Stimulated activated CD4-positive, alpha-beta T cell treated with anti-CD3 and anti-CD28 coated beads, Interleukin-12 subunit alpha, Interleukin-12 subunit beta, amount 100 ng/mL, for 48 hours (primary cell): ENCODE results near the gene CP.
"Not testable (repeated sequence)": the region's sequence is repeated elsewhere in the genome, so short reads cannot be mapped to it uniquely, and the experiment has no call there.

ENCODE experiments used
- DNase-seq, 3 donors: peaks; one replicate each; pipeline ENCODE4 v3.0.0-alpha.2; 2020; ENCODE audit warnings: low read depth in 2 of 3, low spot score in 1 of 3

CP gene

GRCh38 chr3:149227591-149228268 is 6.1 kb upstream of the CP start:
- DNase-seq, result no peak

GRCh38 chr3:149226776-149227175 is 5.1 kb upstream of the CP start:
- no peak for DNase-seq

- DNase-seq, result peak in 2 of 3 donors; percentile 9 to 48
Observed at GRCh38 chr3:149224736-149225594, 3.3 kb upstream of the CP start.

- no peak for DNase-seq
Observed at GRCh38 chr3:149223461-149223820, 1.8 kb upstream of the CP start.

GRCh38 chr3:149219380-149220121 is 2.1 kb downstream of the CP start:
- not testable (repeated sequence) for DNase-seq

GRCh38 chr3:149217347-149217746 is 4.3 kb downstream of the CP start:
- no peak for DNase-seq

- DNase-seq, result no peak
Observed at GRCh38 chr3:149216193-149216869, 5.3 kb downstream of the CP start.

- no peak for DNase-seq
Observed at GRCh38 chr3:149215515-149215914, 6.1 kb downstream of the CP start.

- no peak for DNase-seq
Observed at GRCh38 chr3:149214702-149215101, 6.9 kb downstream of the CP start.

- no peak for DNase-seq
Observed at GRCh38 chr3:149212386-149212785, 9.2 kb downstream of the CP start.

GRCh38 chr3:149209431-149209830 is 12.2 kb downstream of the CP start:
- DNase-seq, result no peak

GRCh38 chr3:149207475-149207874 is 14.2 kb downstream of the CP start:
- DNase-seq, result no peak

- no peak for DNase-seq
Observed at GRCh38 chr3:149204390-149204991, 17.1 kb downstream of the CP start.

- DNase-seq, result no peak
Observed at GRCh38 chr3:149203758-149204157, 17.9 kb downstream of the CP start.

- no peak for DNase-seq
Observed at GRCh38 chr3:149199474-149199873, 22.2 kb downstream of the CP start.

GRCh38 chr3:149198611-149199010 is 23.0 kb downstream of the CP start:
- DNase-seq, result no peak

GRCh38 chr3:149197669-149198068 is 24.0 kb downstream of the CP start:
- no peak for DNase-seq

- not testable (repeated sequence) for DNase-seq
Observed at GRCh38 chr3:149196805-149197592, 24.6 kb downstream of the CP start.

GRCh38 chr3:149195221-149195620 is 26.4 kb downstream of the CP start:
- no peak for DNase-seq

GRCh38 chr3:149188494-149188893 is 33.1 kb downstream of the CP start:
- DNase-seq, result no peak
